ENCODE data around the gene ARHGAP28. TPM values are rescaled to one million over a fixed set of nuclear protein-coding genes. Genes with fewer than 3 reads are reported as not detected.

The ARHGAP28 gene
- total and polyA plus RNA-seq, 4 donors: 9.3 to 42.6 (median 18.6) TPM

DNA sequence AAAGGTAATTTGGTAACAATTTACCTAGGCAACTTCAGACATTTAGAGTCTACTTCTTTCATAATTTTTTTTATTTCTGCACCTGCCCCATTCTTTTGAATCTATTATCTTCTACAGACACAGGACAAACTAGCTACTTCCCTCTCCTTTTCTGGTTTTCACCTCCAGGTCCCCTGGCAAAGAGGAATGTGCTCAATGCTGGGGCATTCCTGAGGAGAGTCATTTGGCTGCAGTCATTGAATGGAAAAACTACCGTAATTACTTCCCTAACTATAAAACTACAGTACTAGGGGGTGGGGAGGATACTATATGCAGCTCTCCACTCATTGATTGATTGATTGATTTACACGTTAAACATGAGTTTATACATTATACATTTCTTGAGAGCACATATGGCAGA, 11.2 kb upstream of the ARHGAP28 start:
- no CpG with 5 or more reads among the region's 2 CpGs for WGBS (ENCODE audit: insufficient coverage)
- Histone ChIP-seq H3K4me3 (ENCODE audit: low read depth, low read length) (no peak overlapping the region), H3K4me1 (ENCODE audit: control insufficient read depth, insufficient read depth, low read length) (no peaks in the 10 kb centered on the region), H3K36me3 (ENCODE audit: control insufficient read depth, insufficient read depth, low read length) (no peaks in the 10 kb centered on the region), H3K27ac (ENCODE audit: low read depth, low read length) (no peak overlapping the region), H3K27me3 (ENCODE audit: control insufficient read depth, insufficient read depth, low read length) (no peaks in the 10 kb centered on the region), H3K9me3 (ENCODE audit: control insufficient read depth, insufficient read depth, low read length) (no peaks in the 10 kb centered on the region)
- no peak for DNase-seq (ENCODE audit: low read depth in 4 of 6, low spot score in 6 of 6)

GRCh38 chr18:6719098-6719846, 10.2 kb upstream of the ARHGAP28 start:
- H3K27ac ChIP-seq (ENCODE audit: low read depth, low read length): no peak overlapping the region
- no peaks in the 10 kb centered on the region for H3K27me3 ChIP-seq (ENCODE audit: control insufficient read depth, insufficient read depth, low read length)
- H3K4me1 ChIP-seq (ENCODE audit: control insufficient read depth, insufficient read depth, low read length): no peaks in the 10 kb centered on the region
- 78% methylated on average over 1 of the region's 4 CpGs for WGBS (ENCODE audit: insufficient coverage)
- no peak overlapping the region for H3K4me3 ChIP-seq (ENCODE audit: low read depth, low read length)
- DNase-seq (ENCODE audit: low read depth in 4 of 6, low spot score in 6 of 6): no peak
- no peaks in the 10 kb centered on the region for H3K36me3 ChIP-seq (ENCODE audit: control insufficient read depth, insufficient read depth, low read length)
- H3K9me3 ChIP-seq (ENCODE audit: control insufficient read depth, insufficient read depth, low read length): no peaks in the 10 kb centered on the region

GRCh38 chr18:6719910-6720683, 9.4 kb upstream of the ARHGAP28 start:
- Histone ChIP-seq H3K36me3 (ENCODE audit: control insufficient read depth, insufficient read depth, low read length) (no peaks in the 10 kb centered on the region), H3K27me3 (ENCODE audit: control insufficient read depth, insufficient read depth, low read length) (no peaks in the 10 kb centered on the region), H3K4me1 (ENCODE audit: control insufficient read depth, insufficient read depth, low read length) (no peaks in the 10 kb centered on the region), H3K27ac (ENCODE audit: low read depth, low read length) (no peak overlapping the region), H3K9me3 (ENCODE audit: control insufficient read depth, insufficient read depth, low read length) (no peaks in the 10 kb centered on the region), H3K4me3 (ENCODE audit: low read depth, low read length) (no peak overlapping the region)
- 70% methylated on average over 1 of the region's 1 CpG for WGBS (ENCODE audit: insufficient coverage)
- no peak for DNase-seq (ENCODE audit: low read depth in 4 of 6, low spot score in 6 of 6)

- Histone ChIP-seq H3K4me1 (ENCODE audit: control insufficient read depth, insufficient read depth, low read length) (no peaks in the 10 kb centered on the region), H3K36me3 (ENCODE audit: control insufficient read depth, insufficient read depth, low read length) (no peaks in the 10 kb centered on the region), H3K27me3 (ENCODE audit: control insufficient read depth, insufficient read depth, low read length) (no peaks in the 10 kb centered on the region), H3K27ac (ENCODE audit: low read depth, low read length) (no peak overlapping the region), H3K4me3 (ENCODE audit: low read depth, low read length) (no peak overlapping the region), H3K9me3 (ENCODE audit: control insufficient read depth, insufficient read depth, low read length) (no peaks in the 10 kb centered on the region)
- no CpG with 5 or more reads among the region's 1 CpG for WGBS (ENCODE audit: insufficient coverage)
- DNase-seq (ENCODE audit: low read depth in 4 of 6, low spot score in 6 of 6): no peak
These were observed 7.8 kb upstream of the ARHGAP28 start for GRCh38 chr18:6721755-6722154.

DNA sequence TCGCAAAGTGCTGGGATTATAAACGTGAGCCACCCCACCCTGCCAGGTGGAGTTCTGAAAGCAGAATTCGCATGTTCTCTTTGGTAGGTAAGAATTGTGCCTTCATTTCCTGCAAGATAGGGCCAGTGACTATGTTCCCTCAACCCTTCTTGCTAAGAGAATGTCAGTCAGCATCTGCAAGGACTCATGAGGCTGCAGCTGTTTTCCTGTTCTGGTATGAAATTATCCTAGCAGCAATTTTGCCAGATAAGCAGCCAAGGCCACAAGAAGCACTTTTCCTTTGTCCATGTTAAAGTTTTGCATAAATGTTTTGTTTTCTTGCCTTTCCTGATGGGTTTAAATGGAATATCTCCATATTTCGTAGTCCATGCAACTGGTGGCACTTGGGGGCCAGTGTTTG, 6.8 kb upstream of the ARHGAP28 start:
- H3K36me3 ChIP-seq (ENCODE audit: control insufficient read depth, insufficient read depth, low read length): no peaks in the 10 kb centered on the region
- H3K4me3 ChIP-seq (ENCODE audit: low read depth, low read length): no peak overlapping the region
- WGBS (ENCODE audit: insufficient coverage): 100% methylated on average over 3 of the region's 4 CpGs
- no peaks in the 10 kb centered on the region for H3K27me3 ChIP-seq (ENCODE audit: control insufficient read depth, insufficient read depth, low read length)
- no peak for DNase-seq (ENCODE audit: low read depth in 4 of 6, low spot score in 6 of 6)
- no peaks in the 10 kb centered on the region for H3K4me1 ChIP-seq (ENCODE audit: control insufficient read depth, insufficient read depth, low read length)
- H3K27ac ChIP-seq (ENCODE audit: low read depth, low read length): no peak overlapping the region
- H3K9me3 ChIP-seq (ENCODE audit: control insufficient read depth, insufficient read depth, low read length): no peaks in the 10 kb centered on the region

- no CpG with 5 or more reads among the region's 1 CpG for WGBS (ENCODE audit: insufficient coverage)
These were observed 5.2 kb upstream of the ARHGAP28 start for GRCh38 chr18:6724331-6724730.

DNA sequence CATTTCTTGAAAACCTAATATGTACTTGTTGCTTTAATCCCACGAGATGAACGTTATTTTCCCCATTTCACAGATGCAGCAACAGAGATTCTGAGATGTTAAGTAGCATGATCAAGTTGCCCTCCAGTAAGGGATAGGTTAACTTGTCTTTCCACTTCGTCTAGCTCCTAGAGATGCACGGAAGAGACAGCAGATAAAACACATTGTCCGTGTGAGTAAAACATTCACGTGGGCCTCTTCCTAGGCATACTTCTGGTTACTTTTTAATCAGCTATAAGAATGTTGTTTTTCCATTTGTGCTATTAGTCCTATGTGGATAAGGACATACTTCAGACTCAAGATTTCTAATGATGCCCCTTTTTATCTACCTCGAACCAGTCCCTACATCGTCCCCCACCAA, 1.2 kb upstream of the ARHGAP28 start:
- no peaks in the 10 kb centered on the region for H3K36me3 ChIP-seq (ENCODE audit: control insufficient read depth, insufficient read depth, low read length)
- no peaks in the 10 kb centered on the region for H3K27me3 ChIP-seq (ENCODE audit: control insufficient read depth, insufficient read depth, low read length)
- H3K4me3 ChIP-seq (ENCODE audit: low read depth, low read length): no peak overlapping the region
- WGBS (ENCODE audit: insufficient coverage): no CpG with 5 or more reads among the region's 8 CpGs
- H3K4me1 ChIP-seq (ENCODE audit: control insufficient read depth, insufficient read depth, low read length): peaks cover 11% of the 10 kb centered on the region
- peak overlapping the region; percentile 87 for H3K27ac ChIP-seq (ENCODE audit: low read depth, low read length)
- no peaks in the 10 kb centered on the region for H3K9me3 ChIP-seq (ENCODE audit: control insufficient read depth, insufficient read depth, low read length)
- no peak for DNase-seq (ENCODE audit: low read depth in 4 of 6, low spot score in 6 of 6)

More at GRCh38 chr18:6724331-6724730, 5.2 kb upstream of the ARHGAP28 start:
- Histone ChIP-seq H3K27me3 (ENCODE audit: control insufficient read depth, insufficient read depth, low read length) (no peaks in the 10 kb centered on the region), H3K27ac (ENCODE audit: low read depth, low read length) (no peak overlapping the region), H3K4me3 (ENCODE audit: low read depth, low read length) (no peak overlapping the region), H3K9me3 (ENCODE audit: control insufficient read depth, insufficient read depth, low read length) (no peaks in the 10 kb centered on the region), H3K4me1 (ENCODE audit: control insufficient read depth, insufficient read depth, low read length) (peaks cover 6% of the 10 kb centered on the region), H3K36me3 (ENCODE audit: control insufficient read depth, insufficient read depth, low read length) (no peaks in the 10 kb centered on the region)
- no peak for DNase-seq (ENCODE audit: low read depth in 4 of 6, low spot score in 6 of 6)

- H3K9me3 ChIP-seq (ENCODE audit: control insufficient read depth, insufficient read depth, low read length): no peaks in the 10 kb centered on the region
- H3K36me3 ChIP-seq (ENCODE audit: control insufficient read depth, insufficient read depth, low read length): no peaks in the 10 kb centered on the region
- H3K27me3 ChIP-seq (ENCODE audit: control insufficient read depth, insufficient read depth, low read length): no peaks in the 10 kb centered on the region
- peak overlapping the region; percentile 87 for H3K27ac ChIP-seq (ENCODE audit: low read depth, low read length)
- 0% methylated on average over 1 of the region's 5 CpGs for WGBS (ENCODE audit: insufficient coverage)
- H3K4me1 ChIP-seq (ENCODE audit: control insufficient read depth, insufficient read depth, low read length): peaks cover 11% of the 10 kb centered on the region
- DNase-seq (ENCODE audit: low read depth in 4 of 6, low spot score in 6 of 6): no peak
- H3K4me3 ChIP-seq (ENCODE audit: low read depth, low read length): peak overlapping the region; percentile 53
These were observed 688 bp upstream of the ARHGAP28 start for GRCh38 chr18:6728809-6729246.

GRCh38 chr18:6730416-6731221, 1.1 kb downstream of the ARHGAP28 start:
- Histone ChIP-seq H3K4me3 (ENCODE audit: low read depth, low read length) (peak overlapping the region; percentile 53), H3K36me3 (ENCODE audit: control insufficient read depth, insufficient read depth, low read length) (no peaks in the 10 kb centered on the region), H3K27me3 (ENCODE audit: control insufficient read depth, insufficient read depth, low read length) (no peaks in the 10 kb centered on the region), H3K9me3 (ENCODE audit: control insufficient read depth, insufficient read depth, low read length) (no peaks in the 10 kb centered on the region), H3K4me1 (ENCODE audit: control insufficient read depth, insufficient read depth, low read length) (peaks cover 11% of the 10 kb centered on the region), H3K27ac (ENCODE audit: low read depth, low read length) (peak overlapping the region; percentile 87)
- no CpG with 5 or more reads among the region's 4 CpGs for WGBS (ENCODE audit: insufficient coverage)
- peak in 1 of 6 donors; percentile 40 for DNase-seq (ENCODE audit: low read depth in 4 of 6, low spot score in 6 of 6)

Measured in spinal cord (tissue), 10 donors.